ENCODE results near the gene PCNT.
"Not testable (repeated sequence)": the region's sequence is repeated elsewhere in the genome, so short reads cannot be mapped to it uniquely, and the experiment has no call there.

Gene PCNT

GRCh38 chr21:46443910-46444309 lies 120.0 kb downstream of the PCNT start:
- no peak for DNase-seq (ENCODE audit: low read depth in 1 of 2, low spot score in 1 of 2)

- no peak for DNase-seq (ENCODE audit: low read depth in 1 of 2, low spot score in 1 of 2)
Measured at GRCh38 chr21:46448108-46448507, 124.2 kb downstream of the PCNT start.

GRCh38 chr21:46448855-46449254 lies 124.9 kb downstream of the PCNT start:
- DNase-seq (ENCODE audit: low read depth in 1 of 2, low spot score in 1 of 2), result not testable (repeated sequence)

- no peak for DNase-seq (ENCODE audit: low read depth in 1 of 2, low spot score in 1 of 2)
Measured at GRCh38 chr21:46452710-46453109, 128.8 kb downstream of the PCNT start.

GRCh38 chr21:46454142-46454541 lies 130.2 kb downstream of the PCNT start:
- no peak for DNase-seq (ENCODE audit: low read depth in 1 of 2, low spot score in 1 of 2)

- no peak for DNase-seq (ENCODE audit: low read depth in 1 of 2, low spot score in 1 of 2)
Measured at GRCh38 chr21:46454634-46455390, 130.9 kb downstream of the PCNT start.

GRCh38 chr21:46455575-46456385 lies 131.8 kb downstream of the PCNT start:
- no peak for DNase-seq (ENCODE audit: low read depth in 1 of 2, low spot score in 1 of 2)

- no peak for DNase-seq (ENCODE audit: low read depth in 1 of 2, low spot score in 1 of 2)
Measured at GRCh38 chr21:46456750-46457149, 132.8 kb downstream of the PCNT start.

GRCh38 chr21:46457801-46458314 lies 133.9 kb downstream of the PCNT start:
- peak in 1 of 2 donors; percentile 27 for DNase-seq (ENCODE audit: low read depth in 1 of 2, low spot score in 1 of 2)

GRCh38 chr21:46458315-46459023 lies 134.5 kb downstream of the PCNT start, which contains the start of gene DIP2A:
Gene DIP2A, plus strand, starts transcription at chr21:46458891. Its CDS starts 241 bp downstream, at chr21:46459132.
- DNase-seq (ENCODE audit: low read depth in 1 of 2, low spot score in 1 of 2), result peak; percentile 88

- DNase-seq (ENCODE audit: low read depth in 1 of 2, low spot score in 1 of 2), result no peak
Measured at GRCh38 chr21:46459024-46459355, 135.0 kb downstream of the PCNT start.

- DNase-seq (ENCODE audit: low read depth in 1 of 2, low spot score in 1 of 2), result no peak
Measured at GRCh38 chr21:46459356-46460112, 135.6 kb downstream of the PCNT start.

- no peak for DNase-seq (ENCODE audit: low read depth in 1 of 2, low spot score in 1 of 2)
Measured at GRCh38 chr21:46461909-46462308, 138.0 kb downstream of the PCNT start.

- not testable (repeated sequence) for DNase-seq (ENCODE audit: low read depth in 1 of 2, low spot score in 1 of 2)
Measured at GRCh38 chr21:46465153-46465552, 141.2 kb downstream of the PCNT start.

GRCh38 chr21:46465651-46466050 lies 141.7 kb downstream of the PCNT start:
- DNase-seq (ENCODE audit: low read depth in 1 of 2, low spot score in 1 of 2), result no peak

- no peak for DNase-seq (ENCODE audit: low read depth in 1 of 2, low spot score in 1 of 2)
Measured at GRCh38 chr21:46468108-46468774, 144.3 kb downstream of the PCNT start.

- DNase-seq (ENCODE audit: low read depth in 1 of 2, low spot score in 1 of 2), result no peak
Measured at GRCh38 chr21:46469275-46469674, 145.3 kb downstream of the PCNT start.

GRCh38 chr21:46471514-46471913 lies 147.6 kb downstream of the PCNT start:
- DNase-seq (ENCODE audit: low read depth in 1 of 2, low spot score in 1 of 2), result no peak

GRCh38 chr21:46472246-46472645 lies 148.3 kb downstream of the PCNT start:
- no peak for DNase-seq (ENCODE audit: low read depth in 1 of 2, low spot score in 1 of 2)

- no peak for DNase-seq (ENCODE audit: low read depth in 1 of 2, low spot score in 1 of 2)
Measured at GRCh38 chr21:46474382-46474781, 150.4 kb downstream of the PCNT start.

Measured in stimulated activated CD4-positive, alpha-beta T cell treated with anti-CD3 and anti-CD28 coated beads, Interleukin-15, amount 100 ng/mL, for 1 hour (primary cell).